ENCODE data around the gene HOXA2.

- TF ChIP-seq CTCF (tag by site-specific recombination; IDR thresholded peaks at IDR 0.05) = no peak
- TF ChIP-seq, protein P1, sequence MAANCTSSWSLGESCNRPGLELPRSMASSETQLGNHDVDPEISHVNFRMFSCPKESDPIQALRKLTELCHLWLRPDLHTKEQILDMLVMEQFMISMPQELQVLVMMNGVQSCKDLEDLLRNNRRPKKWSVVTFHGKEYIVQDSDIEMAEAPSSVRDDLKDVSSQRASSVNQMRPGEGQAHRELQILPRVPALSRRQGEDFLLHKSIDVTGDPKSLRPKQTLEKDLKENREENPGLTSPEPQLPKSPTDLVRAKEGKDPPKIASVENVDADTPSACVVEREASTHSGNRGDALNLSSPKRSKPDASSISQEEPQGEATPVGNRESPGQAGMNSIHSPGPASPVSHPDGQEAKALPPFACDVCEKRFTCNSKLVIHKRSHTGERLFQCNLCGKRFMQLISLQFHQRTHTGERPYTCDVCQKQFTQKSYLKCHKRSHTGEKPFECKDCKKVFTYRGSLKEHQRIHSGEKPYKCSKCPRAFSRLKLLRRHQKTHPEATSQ (tag by site-specific recombination; IDR thresholded peaks at IDR 0.05) = no peak
- TF ChIP-seq TCF7L2 (IDR thresholded peaks at IDR 0.05; ENCODE audit: borderline replicate concordance, low read depth, low read length) = no peak
- no peak for TF ChIP-seq ZNF366 (tag by site-specific recombination; conservative IDR thresholded peaks at IDR 0.05)
- TF ChIP-seq, protein P2, sequence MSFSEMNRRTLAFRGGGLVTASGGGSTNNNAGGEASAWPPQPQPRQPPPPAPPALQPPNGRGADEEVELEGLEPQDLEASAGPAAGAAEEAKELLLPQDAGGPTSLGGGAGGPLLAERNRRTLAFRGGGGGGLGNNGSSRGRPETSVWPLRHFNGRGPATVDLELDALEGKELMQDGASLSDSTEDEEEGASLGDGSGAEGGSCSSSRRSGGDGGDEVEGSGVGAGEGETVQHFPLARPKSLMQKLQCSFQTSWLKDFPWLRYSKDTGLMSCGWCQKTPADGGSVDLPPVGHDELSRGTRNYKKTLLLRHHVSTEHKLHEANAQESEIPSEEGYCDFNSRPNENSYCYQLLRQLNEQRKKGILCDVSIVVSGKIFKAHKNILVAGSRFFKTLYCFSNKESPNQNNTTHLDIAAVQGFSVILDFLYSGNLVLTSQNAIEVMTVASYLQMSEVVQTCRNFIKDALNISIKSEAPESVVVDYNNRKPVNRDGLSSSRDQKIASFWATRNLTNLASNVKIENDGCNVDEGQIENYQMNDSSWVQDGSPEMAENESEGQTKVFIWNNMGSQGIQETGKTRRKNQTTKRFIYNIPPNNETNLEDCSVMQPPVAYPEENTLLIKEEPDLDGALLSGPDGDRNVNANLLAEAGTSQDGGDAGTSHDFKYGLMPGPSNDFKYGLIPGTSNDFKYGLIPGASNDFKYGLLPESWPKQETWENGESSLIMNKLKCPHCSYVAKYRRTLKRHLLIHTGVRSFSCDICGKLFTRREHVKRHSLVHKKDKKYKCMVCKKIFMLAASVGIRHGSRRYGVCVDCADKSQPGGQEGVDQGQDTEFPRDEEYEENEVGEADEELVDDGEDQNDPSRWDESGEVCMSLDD (tag by site-specific recombination; IDR thresholded peaks at IDR 0.05) = no peak
- no peak for TF ChIP-seq REST (tag by site-specific recombination; IDR thresholded peaks at IDR 0.05)
- TF ChIP-seq MYNN (tag by site-specific recombination; IDR thresholded peaks at IDR 0.05; ENCODE audit: borderline replicate concordance) = no peak
- no peak for TF ChIP-seq ZBTB44 (tag by site-specific recombination; IDR thresholded peaks at IDR 0.05)
- TF ChIP-seq ZNF747 (tag by site-specific recombination; IDR thresholded peaks at IDR 0.05) = no peak
- TF ChIP-seq, protein P3, sequence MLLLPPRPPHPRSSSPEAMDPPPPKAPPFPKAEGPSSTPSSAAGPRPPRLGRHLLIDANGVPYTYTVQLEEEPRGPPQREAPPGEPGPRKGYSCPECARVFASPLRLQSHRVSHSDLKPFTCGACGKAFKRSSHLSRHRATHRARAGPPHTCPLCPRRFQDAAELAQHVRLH (tag by site-specific recombination; IDR thresholded peaks at IDR 0.05) = no peak
Observed at GRCh38 chr7:27111042-27111750, 8.7 kb upstream of the HOXA2 start.

Measured in HEK293 (cell line).